ENCODE data around the gene PWWP2A.
"Not testable (repeated sequence)": the region's sequence is repeated elsewhere in the genome, so short reads cannot be mapped to it uniquely, and the experiment has no call there.

The PWWP2A gene

DNA sequence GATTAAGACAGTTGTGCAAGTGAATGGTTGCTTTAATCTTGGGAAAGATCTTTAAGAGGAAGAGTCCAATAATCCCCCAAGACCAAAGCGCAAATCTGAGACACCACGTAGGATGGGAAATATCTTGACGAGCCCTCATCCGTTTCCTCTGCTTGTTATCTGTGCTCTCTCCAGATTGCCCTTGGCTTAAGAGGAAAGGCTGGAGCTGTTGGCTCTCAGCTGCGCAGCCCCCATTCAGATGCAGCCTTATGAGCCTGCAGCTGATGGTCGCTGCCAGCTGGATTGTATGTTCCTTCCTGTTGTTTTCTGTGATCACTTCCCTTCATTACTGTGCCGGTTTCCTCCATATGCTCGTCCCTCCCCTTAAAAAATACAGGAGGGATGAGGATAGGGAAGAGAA is 47.7 kb downstream of the PWWP2A start:
- peak; percentile 79 to 84 for DNase-seq

DNA sequence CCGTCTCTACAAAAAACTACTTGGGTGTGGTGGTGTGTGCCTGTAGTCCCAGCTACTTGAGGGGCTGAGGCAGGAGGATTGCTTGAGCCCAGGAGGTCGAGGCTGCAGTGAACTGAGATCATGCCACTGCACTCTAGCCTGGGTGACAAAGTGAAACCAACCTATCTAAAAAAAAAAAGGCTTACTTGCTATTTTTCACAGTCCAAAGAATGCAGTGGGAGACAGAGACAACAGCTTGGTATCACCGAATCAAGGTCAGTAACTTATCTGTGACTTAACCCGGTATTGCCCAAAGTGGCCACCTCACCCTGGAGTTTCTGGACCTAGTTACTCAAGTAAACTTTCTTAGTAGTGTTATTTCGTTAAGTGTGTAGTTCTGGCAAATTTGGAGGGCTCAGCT is 50.1 kb downstream of the PWWP2A start:
- not testable (repeated sequence) for DNase-seq

- DNase-seq, result no peak
These were observed 54.1 kb downstream of the PWWP2A start for GRCh38 chr5:160064995-160065614.

DNA sequence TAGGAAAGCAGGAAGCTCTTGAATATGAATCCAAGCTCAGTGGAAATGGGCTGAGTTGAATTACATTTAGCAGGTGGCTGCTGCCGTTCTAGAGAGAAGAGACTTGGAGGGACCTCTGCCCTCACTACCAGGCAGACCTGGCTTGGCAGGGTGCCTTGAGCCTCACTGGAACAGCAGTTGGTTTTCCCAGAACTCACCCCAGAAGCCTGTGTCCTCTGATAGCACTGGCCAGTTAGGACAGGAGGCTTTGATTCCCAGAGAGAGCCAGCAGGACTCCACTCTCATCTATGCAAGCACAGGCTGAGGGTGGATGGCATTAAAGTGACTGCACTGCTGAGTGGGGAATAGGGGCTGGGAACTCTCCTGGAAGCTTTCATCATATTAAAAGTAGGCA is 54.8 kb downstream of the PWWP2A start:
- DNase-seq, result no peak

DNA sequence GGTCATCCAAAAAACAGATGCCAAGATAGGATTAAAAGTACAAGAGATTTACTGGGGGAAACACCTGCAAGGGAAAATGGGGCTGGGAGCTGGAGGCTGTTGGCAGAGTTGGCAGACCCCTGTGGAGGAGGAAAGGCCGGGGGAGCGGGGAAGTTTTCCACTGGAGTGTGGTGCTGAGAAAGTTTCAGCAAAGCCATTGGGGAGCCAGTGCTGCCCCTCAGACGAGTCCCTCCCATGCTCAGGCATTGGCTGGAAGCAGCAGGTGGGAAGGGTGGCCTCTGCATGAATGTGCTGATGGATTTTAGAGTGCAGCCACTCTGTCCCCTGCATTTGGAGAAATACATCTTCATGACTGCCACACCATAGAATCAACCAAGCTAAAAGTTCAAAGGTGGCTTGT is 57.5 kb downstream of the PWWP2A start:
- no peak for DNase-seq

DNA sequence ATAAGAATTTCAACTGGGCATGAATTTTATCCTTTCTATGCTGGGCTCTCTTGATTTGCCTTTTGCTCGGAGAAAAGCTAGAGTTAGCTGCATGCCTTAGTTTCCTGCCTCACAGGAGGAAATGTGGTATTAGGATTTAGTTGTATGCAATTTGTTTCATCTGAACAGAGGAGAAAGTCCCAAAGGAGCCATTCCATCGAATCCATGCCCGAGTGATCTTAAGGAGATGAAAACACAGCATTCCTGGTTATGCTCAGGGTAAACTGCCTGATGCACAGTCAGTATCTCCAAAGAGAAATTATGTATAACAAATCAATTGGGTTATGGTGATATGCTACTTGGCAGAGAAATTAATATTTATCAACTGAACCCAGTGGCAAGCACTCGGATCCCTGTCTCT is 59.2 kb downstream of the PWWP2A start:
- DNase-seq, result no peak

GRCh38 chr5:160057256-160057655 is 62.0 kb downstream of the PWWP2A start:
- no peak for DNase-seq

DNA sequence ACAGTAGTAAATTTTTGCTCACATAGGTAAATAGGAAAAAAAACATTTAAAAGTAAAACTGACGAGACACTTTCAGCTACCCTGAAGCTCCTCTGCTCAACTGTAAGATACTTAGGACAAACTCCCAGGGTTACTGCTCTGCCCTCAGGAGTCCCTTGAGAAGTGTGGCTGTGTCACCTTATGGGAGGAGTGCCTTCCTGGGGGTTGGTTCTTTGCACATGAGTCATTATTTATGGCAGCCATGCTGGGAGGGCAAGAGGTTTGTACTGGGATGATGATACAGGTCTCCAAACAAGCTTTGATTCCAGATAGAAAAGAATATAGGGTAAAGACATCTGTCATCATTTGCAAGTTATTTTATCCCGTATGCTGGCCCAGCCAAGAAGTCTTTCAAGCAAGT is 64.4 kb downstream of the PWWP2A start:
- DNase-seq, result no peak

DNA sequence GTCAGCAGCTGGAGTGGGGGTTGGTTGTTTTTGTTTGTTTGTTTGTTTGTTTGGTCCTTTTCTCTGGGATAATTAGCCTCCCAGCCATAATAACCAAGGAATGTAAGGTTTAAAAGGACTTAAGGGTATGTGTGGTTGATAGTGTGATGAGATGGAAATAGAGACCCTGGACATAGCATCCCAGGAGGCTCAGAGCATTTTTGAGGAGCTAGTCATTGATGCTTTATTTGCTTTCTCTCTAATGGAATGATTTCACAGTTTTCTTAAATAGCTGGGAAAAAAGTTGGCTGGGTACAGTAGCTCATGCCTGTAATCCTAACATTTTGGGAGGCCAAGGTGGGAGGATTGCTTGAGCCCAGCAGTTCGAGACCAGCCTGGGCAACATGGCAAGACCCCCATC is 65.2 kb downstream of the PWWP2A start:
- no peak for DNase-seq

DNA sequence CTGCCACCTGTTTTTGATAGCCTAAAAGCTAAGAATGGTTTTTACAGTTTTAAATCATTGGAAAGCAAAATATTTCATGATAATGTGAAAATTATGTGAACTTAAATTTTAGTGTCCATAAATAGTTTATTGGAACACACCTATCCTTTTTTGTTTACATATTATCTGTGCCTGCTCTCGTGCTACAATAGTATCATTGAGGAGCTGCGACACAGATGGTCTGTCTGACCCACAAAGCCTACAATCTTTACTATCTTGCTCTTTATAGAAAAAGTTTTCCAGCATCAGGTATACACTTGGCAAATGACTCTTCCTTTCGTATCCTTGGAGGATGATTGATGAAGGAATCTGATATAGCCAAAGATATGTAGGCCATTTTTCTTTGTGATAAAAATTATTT is 70.2 kb downstream of the PWWP2A start:
- no peak for DNase-seq

DNA sequence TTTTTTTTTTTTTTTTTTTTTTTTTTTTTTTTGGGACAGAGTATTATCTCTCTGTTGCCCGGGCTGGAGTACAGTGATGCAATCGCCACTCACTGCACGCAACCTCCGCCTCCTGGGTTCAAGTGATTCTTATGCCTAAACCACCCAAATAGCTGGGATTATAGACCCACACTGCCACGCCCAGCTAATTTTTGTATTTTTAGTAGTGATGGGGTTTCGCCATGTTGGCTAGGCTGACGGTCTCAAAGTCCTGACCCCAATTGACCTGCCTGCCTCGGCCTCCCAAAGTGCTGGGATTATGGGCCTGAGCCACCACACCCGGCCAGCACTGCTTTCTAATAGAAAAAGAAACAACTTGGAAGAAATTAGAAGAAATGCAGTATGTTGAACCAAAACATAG is 71.1 kb downstream of the PWWP2A start:
- DNase-seq, result no peak

GRCh38 chr5:160047423-160047822 is 71.8 kb downstream of the PWWP2A start:
- DNase-seq, result no peak

DNA sequence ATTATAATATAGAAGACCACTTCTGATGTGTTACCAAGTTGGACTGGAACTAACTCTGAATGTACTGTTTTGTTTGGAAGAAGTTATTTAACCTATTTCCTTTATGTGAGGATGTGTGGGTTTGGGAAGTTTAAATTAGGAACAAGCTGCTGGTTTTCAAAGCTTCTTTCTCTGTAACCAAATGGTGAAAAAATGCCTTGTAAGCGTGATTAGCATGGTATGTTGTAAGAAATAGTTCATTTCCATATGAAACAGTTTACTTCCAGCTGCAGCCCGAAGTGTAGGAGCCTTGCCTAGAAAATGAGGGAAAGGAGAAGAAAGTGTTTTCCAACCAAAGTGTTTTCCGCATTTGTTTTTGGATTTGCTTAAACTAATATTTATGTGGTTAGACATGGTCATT is 74.3 kb downstream of the PWWP2A start:
- DNase-seq, result no peak

- DNase-seq, result no peak
These were observed 74.9 kb downstream of the PWWP2A start for GRCh38 chr5:160044391-160044804.

DNA sequence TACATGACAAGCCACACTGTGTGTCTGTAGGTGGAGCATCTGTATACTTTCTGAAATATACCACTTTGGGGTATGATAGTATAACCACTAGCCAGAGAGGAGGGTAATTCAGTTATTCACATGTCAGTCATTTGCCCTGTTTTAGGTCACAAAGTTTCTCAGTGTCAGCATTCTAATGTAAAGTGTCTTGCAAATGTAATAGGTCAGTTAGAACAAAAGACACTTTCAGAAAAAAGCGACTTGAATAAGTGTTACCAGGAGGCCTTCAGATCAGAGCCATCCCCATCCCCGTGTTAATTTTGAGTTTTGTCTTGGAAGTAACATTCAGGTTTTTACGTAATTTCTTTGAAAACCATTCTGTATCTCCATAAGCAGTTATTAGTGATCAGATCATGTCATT is 76.6 kb downstream of the PWWP2A start:
- no peak for DNase-seq

All from NCI-H524 (cell line).